Measurements from ENCODE around the gene JAKMIP2. TPM values are rescaled to one million over a fixed set of nuclear protein-coding genes. Genes with fewer than 3 reads are reported as not detected.

JAKMIP2 gene
- total RNA-seq, 2 experiments from 2014 or later: 0.99 to 1.1 TPM

DNA sequence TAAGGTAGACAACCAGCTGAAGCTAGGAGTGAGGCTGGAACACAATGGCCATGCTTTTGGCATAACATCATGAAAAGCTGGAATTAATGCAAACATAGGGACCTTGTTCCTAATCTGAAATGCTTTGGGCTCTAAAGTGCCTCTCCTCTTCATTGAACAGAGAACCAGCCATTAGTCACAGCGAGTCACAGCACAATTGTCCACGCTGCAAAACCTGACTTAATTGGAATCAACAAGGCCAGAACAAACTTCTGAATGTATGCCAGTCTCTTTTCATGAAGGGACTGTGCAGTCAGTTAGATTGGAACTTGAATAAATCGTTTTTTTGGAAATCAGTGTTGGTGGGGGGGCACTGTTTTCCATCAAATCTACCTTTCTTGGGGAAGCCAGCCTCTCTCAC is 96.5 kb downstream of the JAKMIP2 start:
- CTCF ChIA-PET: no interaction called here
- Mint-ChIP-seq H3K27ac (no peak overlapping the region), H3K4me1 (ENCODE audit: low read depth) (no peaks in the 10 kb centered on the region), H3K27me3 (no peaks in the 10 kb centered on the region), H3K36me3 (no peaks in the 10 kb centered on the region), H3K9me3 (no peaks in the 10 kb centered on the region), H3K4me3 (no peak overlapping the region)
- no peak for DNase-seq
- POLR2A ChIA-PET: no interaction called here
- intact Hi-C loops (cut with micrococcal nuclease): no loop called here

GRCh38 chr5:147675168-147675567 is 107.4 kb downstream of the JAKMIP2 start:
- ChIA-PET POLR2A (no interaction called here), CTCF (no interaction called here)
- Mint-ChIP-seq H3K27me3 (no peaks in the 10 kb centered on the region), H3K4me3 (no peak overlapping the region), H3K9me3 (no peaks in the 10 kb centered on the region), H3K27ac (no peak overlapping the region), H3K4me1 (ENCODE audit: low read depth) (no peaks in the 10 kb centered on the region), H3K36me3 (no peaks in the 10 kb centered on the region)
- no peak for DNase-seq
- intact Hi-C loops (cut with micrococcal nuclease): no loop called here

DNA sequence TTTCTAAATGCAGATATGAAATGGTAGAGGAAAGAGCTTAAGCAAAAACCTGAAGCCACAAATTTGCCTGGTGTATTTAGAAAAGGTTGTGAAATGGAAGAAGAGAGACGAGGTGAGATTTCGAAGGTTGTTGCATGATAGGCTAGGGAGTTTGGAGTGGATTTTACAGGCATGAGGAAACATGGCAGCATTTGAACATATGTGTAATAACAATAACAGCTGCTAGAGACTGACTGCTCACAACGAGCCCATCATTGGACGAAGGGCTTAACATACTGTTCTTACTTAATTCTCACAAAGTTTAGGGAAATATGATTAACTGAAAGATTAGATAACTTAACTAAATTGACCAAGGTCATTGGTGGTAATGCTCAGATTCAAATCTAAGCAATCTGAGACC is 108.1 kb downstream of the JAKMIP2 start:
- POLR2A ChIA-PET: no interaction called here
- DNase-seq: no peak
- H3K4me3 Mint-ChIP-seq: no peak overlapping the region
- no peaks in the 10 kb centered on the region for H3K27me3 Mint-ChIP-seq
- intact Hi-C loops (cut with micrococcal nuclease): no loop called here
- H3K9me3 Mint-ChIP-seq: no peaks in the 10 kb centered on the region
- CTCF ChIA-PET: no interaction called here
- H3K27ac Mint-ChIP-seq: no peak overlapping the region
- no peaks in the 10 kb centered on the region for H3K36me3 Mint-ChIP-seq
- no peaks in the 10 kb centered on the region for H3K4me1 Mint-ChIP-seq (ENCODE audit: low read depth)

DNA sequence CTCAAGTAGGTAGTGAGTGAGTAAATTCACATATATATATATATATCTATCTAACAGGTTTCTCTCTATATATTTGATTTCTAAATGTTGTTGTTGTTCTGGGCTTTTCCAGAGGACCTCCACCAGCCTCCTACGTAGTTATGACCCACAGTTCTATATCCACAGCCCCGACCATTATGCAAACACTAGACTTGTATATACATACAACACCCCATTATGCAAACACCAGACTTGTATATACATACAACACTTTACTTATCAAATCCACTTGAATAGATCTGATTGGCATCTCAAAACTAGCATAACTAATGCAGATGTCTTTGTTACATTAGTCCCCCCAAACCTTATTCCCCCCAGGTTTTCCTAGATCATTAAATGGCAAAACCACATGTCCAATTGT is 108.7 kb downstream of the JAKMIP2 start:
- H3K4me3 Mint-ChIP-seq: no peak overlapping the region
- H3K36me3 Mint-ChIP-seq: no peaks in the 10 kb centered on the region
- H3K9me3 Mint-ChIP-seq: no peaks in the 10 kb centered on the region
- no peaks in the 10 kb centered on the region for H3K27me3 Mint-ChIP-seq
- ChIA-PET POLR2A (no interaction called here), CTCF (no interaction called here)
- intact Hi-C loops (cut with micrococcal nuclease): no loop called here
- no peak overlapping the region for H3K27ac Mint-ChIP-seq
- DNase-seq: no peak
- H3K4me1 Mint-ChIP-seq (ENCODE audit: low read depth): no peaks in the 10 kb centered on the region

- no peaks in the 10 kb centered on the region for H3K9me3 Mint-ChIP-seq
- ChIA-PET POLR2A (no interaction called here), CTCF (no interaction called here)
- H3K4me1 Mint-ChIP-seq (ENCODE audit: low read depth): no peaks in the 10 kb centered on the region
- intact Hi-C loops (cut with micrococcal nuclease): no loop called here
- H3K4me3 Mint-ChIP-seq: no peak overlapping the region
- no peak overlapping the region for H3K27ac Mint-ChIP-seq
- DNase-seq: no peak
- no peaks in the 10 kb centered on the region for H3K36me3 Mint-ChIP-seq
- H3K27me3 Mint-ChIP-seq: no peaks in the 10 kb centered on the region
Observed at GRCh38 chr5:147673266-147673665, 109.3 kb downstream of the JAKMIP2 start.

GRCh38 chr5:147671365-147671764 is 111.2 kb downstream of the JAKMIP2 start:
- Mint-ChIP-seq H3K9me3 (no peaks in the 10 kb centered on the region), H3K4me1 (ENCODE audit: low read depth) (no peaks in the 10 kb centered on the region), H3K27ac (no peak overlapping the region), H3K4me3 (no peak overlapping the region), H3K36me3 (no peaks in the 10 kb centered on the region), H3K27me3 (no peaks in the 10 kb centered on the region)
- intact Hi-C loops (cut with micrococcal nuclease): no loop called here
- POLR2A ChIA-PET: no interaction called here
- CTCF ChIA-PET: no interaction called here
- no peak for DNase-seq

DNA sequence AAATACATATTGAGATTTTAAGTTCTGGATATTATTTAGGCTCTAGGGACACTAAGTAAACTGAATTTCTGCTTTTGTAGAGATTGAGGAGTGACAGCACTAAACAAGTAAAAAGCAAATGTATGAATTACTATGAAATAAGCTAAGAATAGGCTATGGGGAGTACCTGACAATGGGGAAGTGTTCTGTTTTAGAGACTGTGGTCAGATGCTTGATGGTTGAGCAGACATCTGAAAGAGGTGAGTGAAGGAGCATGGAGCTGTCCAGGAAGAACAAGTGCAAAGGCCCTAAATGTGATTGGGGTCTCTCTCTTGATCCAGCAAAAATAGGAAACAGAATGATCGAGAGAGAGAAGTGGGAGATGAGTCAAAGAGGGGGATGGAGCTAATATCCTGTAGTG is 111.7 kb downstream of the JAKMIP2 start:
- no peak overlapping the region for H3K27ac Mint-ChIP-seq
- no peak overlapping the region for H3K4me3 Mint-ChIP-seq
- POLR2A ChIA-PET: no interaction called here
- H3K36me3 Mint-ChIP-seq: no peaks in the 10 kb centered on the region
- H3K9me3 Mint-ChIP-seq: no peaks in the 10 kb centered on the region
- no peaks in the 10 kb centered on the region for H3K27me3 Mint-ChIP-seq
- CTCF ChIA-PET: no interaction called here
- intact Hi-C loops (cut with micrococcal nuclease): no loop called here
- H3K4me1 Mint-ChIP-seq (ENCODE audit: low read depth): no peaks in the 10 kb centered on the region
- DNase-seq: no peak

GRCh38 chr5:147669169-147669869 is 113.2 kb downstream of the JAKMIP2 start:
- H3K36me3 Mint-ChIP-seq: no peaks in the 10 kb centered on the region
- intact Hi-C loops (cut with micrococcal nuclease): no loop called here
- CTCF ChIA-PET: no interaction called here
- no peak overlapping the region for H3K4me3 Mint-ChIP-seq
- no peak for DNase-seq
- H3K27me3 Mint-ChIP-seq: no peaks in the 10 kb centered on the region
- no peak overlapping the region for H3K27ac Mint-ChIP-seq
- POLR2A ChIA-PET: no interaction called here
- H3K9me3 Mint-ChIP-seq: no peaks in the 10 kb centered on the region
- no peaks in the 10 kb centered on the region for H3K4me1 Mint-ChIP-seq (ENCODE audit: low read depth)

DNA sequence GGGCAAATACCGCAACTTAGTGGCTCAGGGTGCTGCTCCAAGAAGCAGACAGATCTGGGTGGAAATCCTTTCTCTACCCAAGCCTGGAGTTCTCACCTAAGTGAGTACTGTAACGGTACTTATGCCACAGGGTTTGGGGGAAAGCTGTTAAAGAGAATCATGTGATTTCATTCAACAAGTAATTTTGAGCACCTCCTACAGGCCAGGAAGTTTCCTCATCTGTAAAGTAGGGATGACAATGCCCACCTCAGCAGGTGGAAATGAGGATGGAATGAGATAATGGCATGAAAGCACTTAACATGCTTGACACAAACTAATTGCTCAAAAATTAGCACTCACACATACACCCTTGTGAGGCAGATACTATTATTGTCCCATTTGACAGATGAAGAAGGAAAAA is 114.1 kb downstream of the JAKMIP2 start:
- H3K27me3 Mint-ChIP-seq: no peaks in the 10 kb centered on the region
- DNase-seq: no peak
- H3K27ac Mint-ChIP-seq: no peak overlapping the region
- intact Hi-C loops (cut with micrococcal nuclease): no loop called here
- no peaks in the 10 kb centered on the region for H3K36me3 Mint-ChIP-seq
- no peak overlapping the region for H3K4me3 Mint-ChIP-seq
- H3K4me1 Mint-ChIP-seq (ENCODE audit: low read depth): no peaks in the 10 kb centered on the region
- ChIA-PET CTCF (no interaction called here), POLR2A (no interaction called here)
- no peaks in the 10 kb centered on the region for H3K9me3 Mint-ChIP-seq

DNA sequence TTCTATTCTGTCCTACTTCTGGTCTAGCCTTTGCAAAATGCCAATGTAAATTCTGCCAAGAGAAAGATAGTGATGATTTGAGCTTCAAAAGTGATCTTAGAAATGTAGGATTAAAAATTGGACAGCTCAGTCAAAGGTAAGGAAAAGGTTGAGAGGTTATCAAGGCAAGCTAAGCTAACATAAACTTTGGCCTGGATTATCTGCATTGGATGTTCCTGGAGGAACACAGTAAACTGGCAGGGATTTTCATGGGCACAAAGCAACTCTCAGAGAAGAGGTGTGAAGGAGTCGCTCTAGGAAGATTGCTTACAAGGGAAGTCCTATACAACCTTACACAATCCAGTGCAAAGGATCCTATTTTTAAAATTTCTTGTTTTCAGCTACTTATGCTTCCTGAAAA is 115.2 kb downstream of the JAKMIP2 start:
- no peak overlapping the region for H3K27ac Mint-ChIP-seq
- no peaks in the 10 kb centered on the region for H3K9me3 Mint-ChIP-seq
- H3K27me3 Mint-ChIP-seq: no peaks in the 10 kb centered on the region
- no peak overlapping the region for H3K4me3 Mint-ChIP-seq
- CTCF ChIA-PET: interaction anchor here (0.6 kb wide), 1 partner anchor 258 kb away, joined by 3 read pairs; no protein-coding TSS in a partner anchor
- no peaks in the 10 kb centered on the region for H3K36me3 Mint-ChIP-seq
- no peaks in the 10 kb centered on the region for H3K4me1 Mint-ChIP-seq (ENCODE audit: low read depth)
- POLR2A ChIA-PET: no interaction called here
- no peak for DNase-seq
- intact Hi-C loops (cut with micrococcal nuclease): no loop called here

DNA sequence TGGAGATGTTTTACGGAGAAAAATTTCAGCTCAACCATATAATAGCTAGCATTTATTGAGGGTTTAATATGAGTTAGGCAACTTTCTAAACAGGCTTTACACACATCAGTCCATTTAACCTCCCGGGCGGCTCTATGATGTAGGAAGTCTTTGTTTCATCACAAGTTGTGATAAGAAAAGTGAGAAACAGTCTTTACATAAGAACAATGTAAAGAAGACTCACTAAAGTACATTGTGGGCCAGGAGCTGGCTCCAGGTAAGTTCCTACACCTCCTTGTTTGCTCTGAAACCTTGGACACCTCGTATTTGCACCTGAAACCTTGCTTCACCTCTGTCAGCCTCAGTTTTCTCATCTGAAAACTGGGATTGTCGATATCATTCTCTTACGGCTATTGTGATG is 116.1 kb downstream of the JAKMIP2 start:
- H3K4me3 Mint-ChIP-seq: no peak overlapping the region
- no peak for DNase-seq
- CTCF ChIA-PET: interaction anchor here (0.8 kb wide), 1 partner anchor 39 kb away, joined by 3 read pairs; no protein-coding TSS in a partner anchor

GRCh38 chr5:147661541-147661940 is 121.0 kb downstream of the JAKMIP2 start:
- CTCF ChIA-PET: no interaction called here
- intact Hi-C loops (cut with micrococcal nuclease): no loop called here
- no peak overlapping the region for H3K4me3 Mint-ChIP-seq
- no peaks in the 10 kb centered on the region for H3K4me1 Mint-ChIP-seq (ENCODE audit: low read depth)
- no peaks in the 10 kb centered on the region for H3K36me3 Mint-ChIP-seq
- H3K27me3 Mint-ChIP-seq: no peaks in the 10 kb centered on the region
- no peak for DNase-seq
- H3K27ac Mint-ChIP-seq: no peak overlapping the region
- H3K9me3 Mint-ChIP-seq: peaks cover 7% of the 10 kb centered on the region
- POLR2A ChIA-PET: no interaction called here

More for the DNA sequence above, 116.1 kb downstream of the JAKMIP2 start:
- Mint-ChIP-seq H3K9me3 (no peaks in the 10 kb centered on the region), H3K27me3 (no peaks in the 10 kb centered on the region), H3K27ac (no peak overlapping the region), H3K36me3 (no peaks in the 10 kb centered on the region), H3K4me1 (ENCODE audit: low read depth) (no peaks in the 10 kb centered on the region)
- intact Hi-C loops (cut with micrococcal nuclease): no loop called here
- POLR2A ChIA-PET: no interaction called here

DNA sequence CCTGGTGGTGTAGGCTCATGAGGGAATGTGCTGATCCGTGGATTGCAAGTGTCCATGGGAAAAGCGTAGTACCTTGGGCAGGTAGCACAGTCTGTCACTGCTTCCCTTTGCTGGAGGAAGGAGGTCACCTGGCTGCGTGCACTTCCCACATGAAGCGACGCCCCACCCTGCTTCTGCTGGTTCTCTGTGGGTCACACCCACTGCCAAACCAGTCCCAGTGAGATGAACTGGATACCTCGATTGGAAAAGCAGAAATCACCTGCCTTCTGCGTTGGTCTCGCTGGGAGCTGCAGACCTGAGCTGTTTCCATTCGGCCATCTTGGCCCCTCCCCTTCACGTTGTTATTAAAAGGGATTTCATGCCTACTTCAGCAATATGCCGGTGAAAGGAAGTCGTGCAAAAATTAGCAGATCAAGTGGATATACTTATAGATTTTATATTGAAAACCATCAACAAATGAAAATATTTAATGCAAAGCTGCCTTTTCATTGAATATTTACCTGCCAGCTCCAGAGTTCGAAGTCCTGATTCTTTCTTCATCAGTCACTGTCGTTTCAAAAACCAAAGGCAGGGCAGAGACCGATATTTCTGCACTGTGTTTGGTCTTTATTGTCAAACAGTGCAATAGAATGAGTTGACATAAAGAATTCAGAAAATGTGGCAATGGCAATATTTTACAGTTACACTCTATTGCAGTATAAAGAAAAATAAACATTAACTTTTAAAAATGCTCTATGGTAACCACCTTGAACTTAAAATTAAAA is 123.2 kb downstream of the JAKMIP2 start:
- peaks cover 22% of the 10 kb centered on the region for H3K9me3 Mint-ChIP-seq
- ChIA-PET POLR2A (no interaction called here), CTCF (no interaction called here)
- no peaks in the 10 kb centered on the region for H3K36me3 Mint-ChIP-seq
- no peak overlapping the region for H3K27ac Mint-ChIP-seq
- H3K27me3 Mint-ChIP-seq: no peaks in the 10 kb centered on the region
- intact Hi-C loops (cut with micrococcal nuclease): no loop called here
- DNase-seq: no peak
- no peak overlapping the region for H3K4me3 Mint-ChIP-seq
- H3K4me1 Mint-ChIP-seq (ENCODE audit: low read depth): no peaks in the 10 kb centered on the region

Measured in activated CD4-positive, alpha-beta memory T cell treated with anti-CD3 and anti-CD28 coated beads for 36 hours (primary cell).